ENCODE measurements around the gene PDLIM5.

Gene PDLIM5

GRCh38 chr4:94668724-94669123, 217.0 kb downstream of the PDLIM5 start:
- no peak overlapping the region for H3K9ac ChIP-seq (ENCODE audit: low read length)
- H3K27me3 ChIP-seq (ENCODE audit: control insufficient read depth in 1 of 2, insufficient read depth in 2 of 2, low read length in 2 of 2), result no peaks in the 10 kb centered on the region
- H3K4me1 ChIP-seq (ENCODE audit: insufficient read depth, low read length), result no peaks in the 10 kb centered on the region
- H3K36me3 ChIP-seq (ENCODE audit: insufficient read depth, low read length), result peaks cover 1% of the 10 kb centered on the region
- no peak overlapping the region for H3K4me3 ChIP-seq (ENCODE audit: low read depth in 1 of 2, low read length in 2 of 2)
- no peak overlapping the region for H3K27ac ChIP-seq (ENCODE audit: low read depth, low read length)
- no peaks in the 10 kb centered on the region for H3K9me3 ChIP-seq (ENCODE audit: low read length)

GRCh38 chr4:94669672-94670664, 218.2 kb downstream of the PDLIM5 start:
- no peaks in the 10 kb centered on the region for H3K9me3 ChIP-seq (ENCODE audit: low read length)
- no peak overlapping the region for H3K27ac ChIP-seq (ENCODE audit: low read depth, low read length)
- no peak overlapping the region for H3K9ac ChIP-seq (ENCODE audit: low read length)

GRCh38 chr4:94671113-94671512, 219.4 kb downstream of the PDLIM5 start:
- Histone ChIP-seq H3K9me3 (ENCODE audit: low read length) (no peaks in the 10 kb centered on the region), H3K4me1 (ENCODE audit: insufficient read depth, low read length) (no peaks in the 10 kb centered on the region), H3K36me3 (ENCODE audit: insufficient read depth, low read length) (no peaks in the 10 kb centered on the region), H3K4me3 (ENCODE audit: low read depth in 1 of 2, low read length in 2 of 2) (no peak overlapping the region), H3K27me3 (ENCODE audit: control insufficient read depth in 1 of 2, insufficient read depth in 2 of 2, low read length in 2 of 2) (no peaks in the 10 kb centered on the region), H3K27ac (ENCODE audit: low read depth, low read length) (no peak overlapping the region), H3K9ac (ENCODE audit: low read length) (no peak overlapping the region)

More at GRCh38 chr4:94669672-94670664, 218.2 kb downstream of the PDLIM5 start:
- no peaks in the 10 kb centered on the region for H3K27me3 ChIP-seq (ENCODE audit: control insufficient read depth in 1 of 2, insufficient read depth in 2 of 2, low read length in 2 of 2)
- no peaks in the 10 kb centered on the region for H3K36me3 ChIP-seq (ENCODE audit: insufficient read depth, low read length)
- no peaks in the 10 kb centered on the region for H3K4me1 ChIP-seq (ENCODE audit: insufficient read depth, low read length)
- H3K4me3 ChIP-seq (ENCODE audit: low read depth in 1 of 2, low read length in 2 of 2), result no peak overlapping the region

- no peaks in the 10 kb centered on the region for H3K36me3 ChIP-seq (ENCODE audit: insufficient read depth, low read length)
- no peak overlapping the region for H3K4me3 ChIP-seq (ENCODE audit: low read depth in 1 of 2, low read length in 2 of 2)
- H3K9ac ChIP-seq (ENCODE audit: low read length), result no peak overlapping the region
- H3K4me1 ChIP-seq (ENCODE audit: insufficient read depth, low read length), result peaks cover 7% of the 10 kb centered on the region
- H3K27me3 ChIP-seq (ENCODE audit: control insufficient read depth in 1 of 2, insufficient read depth in 2 of 2, low read length in 2 of 2), result no peaks in the 10 kb centered on the region
- no peaks in the 10 kb centered on the region for H3K9me3 ChIP-seq (ENCODE audit: low read length)
- no peak overlapping the region for H3K27ac ChIP-seq (ENCODE audit: low read depth, low read length)
Observed at GRCh38 chr4:94673961-94674360, 222.2 kb downstream of the PDLIM5 start.

- Histone ChIP-seq H3K36me3 (ENCODE audit: insufficient read depth, low read length) (no peaks in the 10 kb centered on the region), H3K4me3 (ENCODE audit: low read depth in 1 of 2, low read length in 2 of 2) (no peak overlapping the region), H3K27me3 (ENCODE audit: control insufficient read depth in 1 of 2, insufficient read depth in 2 of 2, low read length in 2 of 2) (no peaks in the 10 kb centered on the region), H3K9ac (ENCODE audit: low read length) (no peak overlapping the region), H3K9me3 (ENCODE audit: low read length) (no peaks in the 10 kb centered on the region), H3K4me1 (ENCODE audit: insufficient read depth, low read length) (peaks cover 7% of the 10 kb centered on the region), H3K27ac (ENCODE audit: low read depth, low read length) (no peak overlapping the region)
Observed at GRCh38 chr4:94676970-94677369, 225.2 kb downstream of the PDLIM5 start.

GRCh38 chr4:94678896-94679295, 227.2 kb downstream of the PDLIM5 start:
- Histone ChIP-seq H3K9me3 (ENCODE audit: low read length) (no peaks in the 10 kb centered on the region), H3K27ac (ENCODE audit: low read depth, low read length) (no peak overlapping the region), H3K4me3 (ENCODE audit: low read depth in 1 of 2, low read length in 2 of 2) (no peak overlapping the region)

GRCh38 chr4:94680176-94680862, 228.6 kb downstream of the PDLIM5 start:
- H3K36me3 ChIP-seq (ENCODE audit: insufficient read depth, low read length), result no peaks in the 10 kb centered on the region

More at GRCh38 chr4:94678896-94679295, 227.2 kb downstream of the PDLIM5 start:
- Histone ChIP-seq H3K4me1 (ENCODE audit: insufficient read depth, low read length) (peaks cover 7% of the 10 kb centered on the region), H3K36me3 (ENCODE audit: insufficient read depth, low read length) (no peaks in the 10 kb centered on the region), H3K27me3 (ENCODE audit: control insufficient read depth in 1 of 2, insufficient read depth in 2 of 2, low read length in 2 of 2) (no peaks in the 10 kb centered on the region), H3K9ac (ENCODE audit: low read length) (no peak overlapping the region)

GRCh38 chr4:94686086-94686485, 234.3 kb downstream of the PDLIM5 start:
- Histone ChIP-seq H3K9ac (ENCODE audit: low read length) (no peak overlapping the region), H3K27ac (ENCODE audit: low read depth, low read length) (no peak overlapping the region), H3K36me3 (ENCODE audit: insufficient read depth, low read length) (no peaks in the 10 kb centered on the region), H3K4me3 (ENCODE audit: low read depth in 1 of 2, low read length in 2 of 2) (no peak overlapping the region), H3K4me1 (ENCODE audit: insufficient read depth, low read length) (no peaks in the 10 kb centered on the region), H3K27me3 (ENCODE audit: control insufficient read depth in 1 of 2, insufficient read depth in 2 of 2, low read length in 2 of 2) (no peaks in the 10 kb centered on the region), H3K9me3 (ENCODE audit: low read length) (no peaks in the 10 kb centered on the region)

More at GRCh38 chr4:94680176-94680862, 228.6 kb downstream of the PDLIM5 start:
- H3K27me3 ChIP-seq (ENCODE audit: control insufficient read depth in 1 of 2, insufficient read depth in 2 of 2, low read length in 2 of 2), result no peaks in the 10 kb centered on the region
- H3K9ac ChIP-seq (ENCODE audit: low read length), result no peak overlapping the region
- no peak overlapping the region for H3K27ac ChIP-seq (ENCODE audit: low read depth, low read length)
- H3K9me3 ChIP-seq (ENCODE audit: low read length), result no peaks in the 10 kb centered on the region
- no peak overlapping the region for H3K4me3 ChIP-seq (ENCODE audit: low read depth in 1 of 2, low read length in 2 of 2)
- peaks cover 7% of the 10 kb centered on the region for H3K4me1 ChIP-seq (ENCODE audit: insufficient read depth, low read length)

GRCh38 chr4:94689155-94689860, 237.6 kb downstream of the PDLIM5 start:
- Histone ChIP-seq H3K9me3 (ENCODE audit: low read length) (no peaks in the 10 kb centered on the region), H3K27me3 (ENCODE audit: control insufficient read depth in 1 of 2, insufficient read depth in 2 of 2, low read length in 2 of 2) (no peaks in the 10 kb centered on the region), H3K4me1 (ENCODE audit: insufficient read depth, low read length) (no peaks in the 10 kb centered on the region), H3K4me3 (ENCODE audit: low read depth in 1 of 2, low read length in 2 of 2) (no peak overlapping the region), H3K36me3 (ENCODE audit: insufficient read depth, low read length) (no peaks in the 10 kb centered on the region), H3K27ac (ENCODE audit: low read depth, low read length) (no peak overlapping the region), H3K9ac (ENCODE audit: low read length) (no peak overlapping the region)

GRCh38 chr4:94690851-94691254, 239.1 kb downstream of the PDLIM5 start:
- Histone ChIP-seq H3K4me1 (ENCODE audit: insufficient read depth, low read length) (no peaks in the 10 kb centered on the region), H3K4me3 (ENCODE audit: low read depth in 1 of 2, low read length in 2 of 2) (no peak overlapping the region), H3K9ac (ENCODE audit: low read length) (no peak overlapping the region), H3K27me3 (ENCODE audit: control insufficient read depth in 1 of 2, insufficient read depth in 2 of 2, low read length in 2 of 2) (no peaks in the 10 kb centered on the region), H3K9me3 (ENCODE audit: low read length) (no peaks in the 10 kb centered on the region), H3K27ac (ENCODE audit: low read depth, low read length) (no peak overlapping the region), H3K36me3 (ENCODE audit: insufficient read depth, low read length) (no peaks in the 10 kb centered on the region)

- no peaks in the 10 kb centered on the region for H3K36me3 ChIP-seq (ENCODE audit: insufficient read depth, low read length)
- H3K9me3 ChIP-seq (ENCODE audit: low read length), result no peaks in the 10 kb centered on the region
- no peak overlapping the region for H3K27ac ChIP-seq (ENCODE audit: low read depth, low read length)
- H3K27me3 ChIP-seq (ENCODE audit: control insufficient read depth in 1 of 2, insufficient read depth in 2 of 2, low read length in 2 of 2), result no peaks in the 10 kb centered on the region
- no peaks in the 10 kb centered on the region for H3K4me1 ChIP-seq (ENCODE audit: insufficient read depth, low read length)
- no peak overlapping the region for H3K9ac ChIP-seq (ENCODE audit: low read length)
- no peak overlapping the region for H3K4me3 ChIP-seq (ENCODE audit: low read depth in 1 of 2, low read length in 2 of 2)
Observed at GRCh38 chr4:94691552-94691951, 239.8 kb downstream of the PDLIM5 start.
